Measurements from ENCODE around the gene EMC10.

GRCh38 chr19:50506700-50507099 lies 30.4 kb downstream of the EMC10 start:
- TF ChIP-seq EP300 (IDR thresholded peaks at IDR 0.05) (no peak), POLR2A (IDR thresholded peaks at IDR 0.05) (no peak)
